ENCODE data around the gene HPF1. TPM values are rescaled to one million over a fixed set of nuclear protein-coding genes. Genes with fewer than 3 reads are reported as not detected.

HPF1 gene
- total RNA-seq = 31.5 and 52.9 TPM in 2 replicates

GRCh38 chr4:169757575-169758184, at the start of gene HPF1:
Gene HPF1 (minus strand): TSS chr4:169757944. CDS start chr4:169757877, 67 bp downstream.

Other genes starting within 250 kb of the HPF1 start
- 5.1 and 5.3 TPM in 2 replicates for gene NEK1, start 145.4 kb downstream of the HPF1 start, total RNA-seq
- gene CLCN3, start 137.4 kb downstream of the HPF1 start, total RNA-seq = 27.9 and 35.8 TPM in 2 replicates